SK-N-SH (cell line): Measurements from ENCODE around the gene MCF2L. TPM values are rescaled to one million over a fixed set of nuclear protein-coding genes. Genes with fewer than 3 reads are reported as not detected.

Experiments used
- CTCF ChIA-PET: fragments of 300-600, 350-600 bp; formaldehyde crosslinking; extraction: SDS; loops from one replicate; lab custom pipeline; 2021; lab: Yijun Ruan, JAX
- POLR2A ChIA-PET: fragments of 350-600 bp; sonication (Branson Sonifier 250); formaldehyde crosslinking; extraction: SDS; loops from one replicate; lab custom pipeline; 2020; ENCODE audit warnings: antibody characterized with exemption, inconsistent platforms; lab: Yijun Ruan, JAX
- DNase-seq: peaks from one replicate; pipeline ENCODE4 v3.0.0; 2012
- H2AFZ ChIP-seq: fragments of 200-600 bp; sonication (generic); 2 replicates; pipeline ENCODE4 v1.8.1; 2016; ENCODE audit warnings: antibody characterized with exemption, mild to moderate bottlenecking, low read depth
- H3F3A ChIP-seq: fragments of 200-600 bp; sonication (generic); replicated peaks from 2 replicates; pipeline ENCODE3; 2016; ENCODE audit warnings: antibody characterized with exemption, mild to moderate bottlenecking; ENCODE audit not compliant: insufficient read depth
- H3K27ac ChIP-seq, 2 experiments: fragments of 200-500 bp in 1 of 2; fragments of 200-600 bp in 1 of 2; sonication (Bioruptor generic) in 1 of 2; sonication (generic), shearing (Covaris generic) in 1 of 2; 2 replicates each; pipeline versions ENCODE4 v1.5.1 to v1.6.1; 2014 to 2016; ENCODE audit warnings: low read depth in 2 of 2, inconsistent platforms in 1 of 2, low read length in 1 of 2, mild to moderate bottlenecking in 1 of 2, mixed read lengths in 1 of 2
- H3K27me3 ChIP-seq: fragments of 200-600 bp; sonication (generic), shearing (Covaris generic); 2 replicates; pipeline ENCODE4 v1.6.1; 2016; ENCODE audit warnings: mixed run types; ENCODE audit not compliant: insufficient read depth
- H3K36me3 ChIP-seq, 2 experiments: fragments of 200-500 bp in 1 of 2; fragments of 200-600 bp in 1 of 2; sonication (Bioruptor generic) in 1 of 2; sonication (generic) in 1 of 2; replicated peaks in 1 of 2; 2 replicates each; pipeline versions ENCODE3 to v1.5.1; 2014 to 2016; ENCODE audit warnings: low read length in 1 of 2, mild to moderate bottlenecking in 1 of 2; ENCODE audit not compliant: insufficient read depth in 2 of 2, control insufficient read depth in 1 of 2
- H3K4me1 ChIP-seq, 2 experiments: fragments of 200-500 bp in 1 of 2; fragments of 200-600 bp in 1 of 2; sonication (Bioruptor generic) in 1 of 2; sonication (generic), shearing (Covaris generic) in 1 of 2; 2 replicates each; pipeline versions ENCODE4 v1.5.1 to v1.6.1; 2014 to 2016; ENCODE audit warnings: low read depth in 1 of 2, low read length in 1 of 2, mixed run types in 1 of 2; ENCODE audit not compliant: insufficient read depth in 2 of 2, control insufficient read depth in 1 of 2
- H3K4me2 ChIP-seq: fragments of 200-600 bp; sonication (generic), shearing (Covaris generic); 2 replicates; pipeline ENCODE4 v1.6.1; 2017; ENCODE audit warnings: mixed run types
- H3K4me3 ChIP-seq, 2 experiments: fragments of 200-500 bp in 1 of 2; fragments of 200-600 bp in 1 of 2; sonication (Bioruptor generic) in 1 of 2; sonication (generic), shearing (Covaris generic) in 1 of 2; 2 replicates each; pipeline versions ENCODE4 v1.5.1 to v1.8.1; 2014 to 2016; ENCODE audit warnings: low read depth in 2 of 2, inconsistent platforms in 1 of 2, low read length in 1 of 2, mild to moderate bottlenecking in 1 of 2, mixed read lengths in 1 of 2, moderate library complexity in 1 of 2
- H3K79me2 ChIP-seq: fragments of 200-600 bp; sonication (generic); 2 replicates; pipeline ENCODE4 v1.8.1; 2017; ENCODE audit warnings: mild to moderate bottlenecking; ENCODE audit not compliant: insufficient read depth
- H3K9ac ChIP-seq: fragments of 200-600 bp; sonication (generic); 2 replicates; pipeline ENCODE4 v1.6.1; 2017; ENCODE audit warnings: mixed run types
- H3K9me2 ChIP-seq: fragments of 200-600 bp; sonication (generic); 2 replicates; pipeline ENCODE4 v1.6.1; 2017; ENCODE audit warnings: mixed run types
- H3K9me3 ChIP-seq: fragments of 200-600 bp; sonication (generic); 2 replicates; pipeline ENCODE4 v1.6.1; 2017; ENCODE audit warnings: mixed run types, mild to moderate bottlenecking, moderate library complexity
- H4K20me1 ChIP-seq: fragments of 200-600 bp; sonication (generic); 2 replicates; pipeline ENCODE4 v1.6.1; 2017; ENCODE audit warnings: mild to moderate bottlenecking, mixed run types; ENCODE audit not compliant: insufficient read depth
- CHD2 ChIP-seq: fragments of 150-350 bp; IDR thresholded peaks from 2 replicates; pipeline ENCODE4 v1.6.1; 2018; ENCODE audit warnings: low read length; ENCODE audit not compliant: partially characterized antibody
- ELF1 ChIP-seq: IDR thresholded peaks from 2 replicates; pipeline ENCODE4 v1.4.0; 2012
- EP300 ChIP-seq, 2 experiments: IDR thresholded peaks; 2 replicates each; pipeline versions ENCODE4 v1.4.0 to v1.6.1; 2012; ENCODE audit warnings: borderline replicate concordance in 1 of 2, low read depth in 1 of 2, low read length in 1 of 2
- FOSL2 ChIP-seq: IDR thresholded peaks from 2 replicates; pipeline ENCODE4 v1.4.0; 2012; ENCODE audit warnings: low read depth, mild to moderate bottlenecking, moderate library complexity, borderline replicate concordance
- FOXM1 ChIP-seq: IDR thresholded peaks from 2 replicates; pipeline ENCODE4 v1.4.0; 2012; ENCODE audit warnings: low read depth, mild to moderate bottlenecking
- GABPA ChIP-seq: IDR thresholded peaks from 2 replicates; pipeline ENCODE4 v1.4.0; 2012; ENCODE audit warnings: low read depth, mild to moderate bottlenecking
- MXI1 ChIP-seq: IDR thresholded peaks from 2 replicates; pipeline ENCODE4 v1.6.1; 2012; ENCODE audit warnings: mild to moderate bottlenecking, low read depth, low read length, improper control_type of control experiment
- NFIC ChIP-seq: IDR thresholded peaks from 2 replicates; pipeline ENCODE4 v1.4.0; 2012; ENCODE audit warnings: borderline replicate concordance
- NRF1 ChIP-seq: IDR thresholded peaks from 2 replicates; pipeline ENCODE4 v1.6.1; 2012; ENCODE audit warnings: low read depth, mild to moderate bottlenecking, low read length
- POLR2AphosphoS5 ChIP-seq: IDR thresholded peaks from 2 replicates; pipeline ENCODE4 v1.6.1; 2012; ENCODE audit warnings: low read depth, low read length
- RAD21 ChIP-seq: IDR thresholded peaks from 2 replicates; pipeline ENCODE4 v1.6.1; 2012; ENCODE audit warnings: mild to moderate bottlenecking, low read length
- RCOR1 ChIP-seq: fragments of 150-350 bp; IDR thresholded peaks from 2 replicates; pipeline ENCODE4 v1.6.1; 2017; ENCODE audit warnings: antibody characterized with exemption, low read length
- RFX5 ChIP-seq: IDR thresholded peaks from 2 replicates; pipeline ENCODE4 v1.6.1; 2012; ENCODE audit warnings: mild to moderate bottlenecking, improper control_type of control experiment, low read length
- TAF1 ChIP-seq: IDR thresholded peaks from 2 replicates; pipeline ENCODE4 v1.6.1; 2012; ENCODE audit warnings: low read depth, mild to moderate bottlenecking, low read length, moderate library complexity, borderline replicate concordance
- TCF12 ChIP-seq: IDR thresholded peaks from 2 replicates; pipeline ENCODE4 v1.4.0; 2012
- YY1 ChIP-seq: IDR thresholded peaks from 2 replicates; pipeline ENCODE4 v1.4.0; 2012; ENCODE audit warnings: low read depth, mild to moderate bottlenecking
- WGBS: methylation state at CpG from one replicate; pipeline ENCODE4 v1.1.6; 2017; ENCODE audit warnings: low lambda C conversion rate; 5-methylcytosine and 5-hydroxymethylcytosine counted together
- polyA plus RNA-seq, 3 experiments: library from polyadenylated mRNA; depleted of rRNA; stranded (reverse); fragments of >200 nt; gene quantifications; 2 replicates each; pipeline ENCODE4 v1.2.3, GENCODE V29; 2012
- TF ChIP-seq, protein P1 (sequence below): fragments of 150-350 bp; IDR thresholded peaks from 2 replicates; pipeline ENCODE4 v1.6.1; 2017; ENCODE audit warnings: antibody characterized with exemption, low read length, low read depth, borderline replicate concordance
- TF ChIP-seq, protein P2 (sequence below): IDR thresholded peaks from 2 replicates; pipeline ENCODE4 v1.4.0; 2012; ENCODE audit warnings: low read depth, borderline replicate concordance
- TF ChIP-seq, protein P3 (sequence below): IDR thresholded peaks from 2 replicates; pipeline ENCODE4 v1.6.1; 2012; ENCODE audit warnings: mild to moderate bottlenecking, low read depth, low read length, moderate library complexity
- TF ChIP-seq, protein P4 (sequence below): IDR thresholded peaks from 2 replicates; pipeline ENCODE4 v1.4.0; 2012; ENCODE audit warnings: low read depth

Gene MCF2L
- polyA plus RNA-seq, 1 of the 3 experiments (the other 2 are of a cell fraction), result 0.56 TPM

DNA sequence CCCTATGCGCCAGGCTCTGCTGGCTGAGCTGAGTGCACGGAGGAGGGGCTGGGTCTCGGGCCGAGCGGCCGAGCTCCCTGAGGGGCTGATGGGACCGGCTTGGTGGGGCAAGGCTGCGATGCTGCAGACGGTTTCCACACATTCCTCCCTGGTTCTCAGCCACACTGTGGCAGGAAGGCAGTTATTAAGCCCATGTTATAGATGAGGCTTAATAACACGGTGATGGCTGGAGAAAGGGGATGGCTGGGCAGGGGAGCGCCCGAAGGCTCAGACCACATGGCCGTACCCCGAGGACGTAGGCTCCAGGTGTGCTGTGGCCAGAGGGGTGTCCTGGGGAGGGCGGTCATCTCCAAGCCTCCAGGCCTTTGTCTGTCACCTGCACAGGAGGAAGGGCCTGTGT is 58.6 kb downstream of the MCF2L start:
- CTCF ChIA-PET, result interaction anchor here (0.5 to 8.4 kb wide), 12 partner anchors 9 to 391 kb away, joined by 3 to 150 read pairs (median 10); partner anchors contain the start of gene MCF2L
- H3K9me2 ChIP-seq, result no peaks in the 10 kb centered on the region
- peaks cover 0 to 20% of the 10 kb centered on the region in 2 experiments; a peak in 1 of 4 replicates for H3K4me1 ChIP-seq
- no peak overlapping the region for H2AFZ ChIP-seq
- H3K27me3 ChIP-seq, result peaks cover 4% of the 10 kb centered on the region; the same call in 1 of the 2 replicates
- POLR2A ChIA-PET, result interaction anchor here (1.1 to 1.2 kb wide), 2 partner anchors 26 to 439 kb away, joined by 3 read pairs; partner anchors contain the start of gene TUBGCP3
- no peaks in the 10 kb centered on the region for H3K79me2 ChIP-seq
- TF ChIP-seq EP300 (IDR thresholded peaks at IDR 0.05; ENCODE audit: borderline replicate concordance in 1 of 2, low read depth in 1 of 2, low read length in 1 of 2) (no peak), MXI1 (no peak), NFIC (no peak), RCOR1 (no peak), FOXM1 (no peak), YY1 (no peak), RAD21 (no peak), CHD2 (no peak), NRF1 (no peak), POLR2AphosphoS5 (no peak), ELF1 (no peak), FOSL2 (no peak), TCF12 (no peak), GABPA (no peak), TAF1 (no peak), RFX5 (no peak)
- TF ChIP-seq, protein P1, sequence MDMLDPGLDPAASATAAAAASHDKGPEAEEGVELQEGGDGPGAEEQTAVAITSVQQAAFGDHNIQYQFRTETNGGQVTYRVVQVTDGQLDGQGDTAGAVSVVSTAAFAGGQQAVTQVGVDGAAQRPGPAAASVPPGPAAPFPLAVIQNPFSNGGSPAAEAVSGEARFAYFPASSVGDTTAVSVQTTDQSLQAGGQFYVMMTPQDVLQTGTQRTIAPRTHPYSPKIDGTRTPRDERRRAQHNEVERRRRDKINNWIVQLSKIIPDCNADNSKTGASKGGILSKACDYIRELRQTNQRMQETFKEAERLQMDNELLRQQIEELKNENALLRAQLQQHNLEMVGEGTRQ, result no peak
- TF ChIP-seq, protein P2, sequence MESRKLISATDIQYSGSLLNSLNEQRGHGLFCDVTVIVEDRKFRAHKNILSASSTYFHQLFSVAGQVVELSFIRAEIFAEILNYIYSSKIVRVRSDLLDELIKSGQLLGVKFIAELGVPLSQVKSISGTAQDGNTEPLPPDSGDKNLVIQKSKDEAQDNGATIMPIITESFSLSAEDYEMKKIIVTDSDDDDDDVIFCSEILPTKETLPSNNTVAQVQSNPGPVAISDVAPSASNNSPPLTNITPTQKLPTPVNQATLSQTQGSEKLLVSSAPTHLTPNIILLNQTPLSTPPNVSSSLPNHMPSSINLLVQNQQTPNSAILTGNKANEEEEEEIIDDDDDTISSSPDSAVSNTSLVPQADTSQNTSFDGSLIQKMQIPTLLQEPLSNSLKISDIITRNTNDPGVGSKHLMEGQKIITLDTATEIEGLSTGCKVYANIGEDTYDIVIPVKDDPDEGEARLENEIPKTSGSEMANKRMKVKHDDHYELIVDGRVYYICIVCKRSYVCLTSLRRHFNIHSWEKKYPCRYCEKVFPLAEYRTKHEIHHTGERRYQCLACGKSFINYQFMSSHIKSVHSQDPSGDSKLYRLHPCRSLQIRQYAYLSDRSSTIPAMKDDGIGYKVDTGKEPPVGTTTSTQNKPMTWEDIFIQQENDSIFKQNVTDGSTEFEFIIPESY, result no peak
- TF ChIP-seq, protein P3, sequence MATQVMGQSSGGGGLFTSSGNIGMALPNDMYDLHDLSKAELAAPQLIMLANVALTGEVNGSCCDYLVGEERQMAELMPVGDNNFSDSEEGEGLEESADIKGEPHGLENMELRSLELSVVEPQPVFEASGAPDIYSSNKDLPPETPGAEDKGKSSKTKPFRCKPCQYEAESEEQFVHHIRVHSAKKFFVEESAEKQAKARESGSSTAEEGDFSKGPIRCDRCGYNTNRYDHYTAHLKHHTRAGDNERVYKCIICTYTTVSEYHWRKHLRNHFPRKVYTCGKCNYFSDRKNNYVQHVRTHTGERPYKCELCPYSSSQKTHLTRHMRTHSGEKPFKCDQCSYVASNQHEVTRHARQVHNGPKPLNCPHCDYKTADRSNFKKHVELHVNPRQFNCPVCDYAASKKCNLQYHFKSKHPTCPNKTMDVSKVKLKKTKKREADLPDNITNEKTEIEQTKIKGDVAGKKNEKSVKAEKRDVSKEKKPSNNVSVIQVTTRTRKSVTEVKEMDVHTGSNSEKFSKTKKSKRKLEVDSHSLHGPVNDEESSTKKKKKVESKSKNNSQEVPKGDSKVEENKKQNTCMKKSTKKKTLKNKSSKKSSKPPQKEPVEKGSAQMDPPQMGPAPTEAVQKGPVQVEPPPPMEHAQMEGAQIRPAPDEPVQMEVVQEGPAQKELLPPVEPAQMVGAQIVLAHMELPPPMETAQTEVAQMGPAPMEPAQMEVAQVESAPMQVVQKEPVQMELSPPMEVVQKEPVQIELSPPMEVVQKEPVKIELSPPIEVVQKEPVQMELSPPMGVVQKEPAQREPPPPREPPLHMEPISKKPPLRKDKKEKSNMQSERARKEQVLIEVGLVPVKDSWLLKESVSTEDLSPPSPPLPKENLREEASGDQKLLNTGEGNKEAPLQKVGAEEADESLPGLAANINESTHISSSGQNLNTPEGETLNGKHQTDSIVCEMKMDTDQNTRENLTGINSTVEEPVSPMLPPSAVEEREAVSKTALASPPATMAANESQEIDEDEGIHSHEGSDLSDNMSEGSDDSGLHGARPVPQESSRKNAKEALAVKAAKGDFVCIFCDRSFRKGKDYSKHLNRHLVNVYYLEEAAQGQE, result no peak
- TF ChIP-seq, protein P4, sequence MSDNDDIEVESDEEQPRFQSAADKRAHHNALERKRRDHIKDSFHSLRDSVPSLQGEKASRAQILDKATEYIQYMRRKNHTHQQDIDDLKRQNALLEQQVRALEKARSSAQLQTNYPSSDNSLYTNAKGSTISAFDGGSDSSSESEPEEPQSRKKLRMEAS, result no peak
- H3K27ac ChIP-seq, result peak overlapping the region in 1 of 2 experiments; percentile 62; a peak in 1 of 4 replicates
- no peak overlapping the region for H3K4me2 ChIP-seq
- peak; percentile 49 for DNase-seq
- no peaks in the 10 kb centered on the region for H3F3A ChIP-seq
- no peaks in the 10 kb centered on the region for H3K9me3 ChIP-seq
- no peaks in the 10 kb centered on the region for H3K36me3 ChIP-seq
- H3K4me3 ChIP-seq, result no peak overlapping the region
- H4K20me1 ChIP-seq, result no peaks in the 10 kb centered on the region
- 76% methylated on average over 4 of the region's 16 CpGs for WGBS
- H3K9ac ChIP-seq, result no peak overlapping the region
